ENCODE results near the gene ABI1.

ABI1 gene

DNA sequence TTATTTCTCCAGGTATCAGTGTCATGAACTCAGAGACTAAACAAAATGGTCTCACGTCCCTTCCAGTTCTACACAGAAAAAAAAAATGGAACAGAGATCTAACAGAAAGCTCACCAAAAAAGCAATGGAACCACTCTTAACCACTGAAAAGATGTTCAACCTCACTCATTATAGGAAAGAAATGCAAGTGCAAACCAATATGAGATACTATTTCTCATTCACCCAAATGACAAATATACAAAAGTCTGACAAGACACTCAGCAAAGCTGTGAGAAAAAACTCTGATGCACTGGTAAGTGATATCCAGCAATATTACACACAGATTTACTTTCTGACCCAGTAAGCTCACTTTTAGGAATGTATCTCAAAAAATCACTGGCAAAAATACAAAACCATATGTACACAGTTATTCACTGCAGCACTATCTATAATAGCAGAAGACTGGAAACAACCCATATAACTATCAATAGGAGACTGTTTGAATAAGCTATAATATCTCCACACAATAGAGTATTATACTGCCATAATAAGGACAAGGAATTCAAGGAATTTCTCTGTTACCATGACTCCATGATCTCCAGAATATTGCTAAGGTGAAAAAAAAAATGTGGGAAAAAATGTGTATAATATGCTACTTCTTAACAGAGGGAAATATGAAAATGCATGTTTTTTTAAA lies 36.6 kb downstream of the ABI1 start:
- Histone ChIP-seq H3K36me3 (peaks cover 43 to 93% (median 69%) of the 10 kb centered on the region in 11 experiments), H3K9me3 (replicated peaks in 1 of 11) (peaks cover 0 to 51% (median 22%) of the 10 kb centered on the region in 11 experiments; a peak in 18 of 22 replicates), H3K4me2 (peak overlapping the region in 2 of 11 experiments; percentile 31 to 36; a peak in 3 of 22 replicates), H3K27ac (no peak overlapping the region), H3K4me3 (no peak overlapping the region), H3K4me1 (peaks cover 10 to 79% (median 18%) of the 10 kb centered on the region in 10 experiments; a peak in 18 of 20 replicates), H4K20me1 (peaks cover 0 to 100% (median 15%) of the 10 kb centered on the region in 11 experiments; a peak in 14 of 22 replicates), H3K9ac (no peak overlapping the region), H3K27me3 (no peaks in the 10 kb centered on the region)
- TF ChIP-seq Cebpa-rat (IDR thresholded peaks at IDR 0.05): no peak

DNA sequence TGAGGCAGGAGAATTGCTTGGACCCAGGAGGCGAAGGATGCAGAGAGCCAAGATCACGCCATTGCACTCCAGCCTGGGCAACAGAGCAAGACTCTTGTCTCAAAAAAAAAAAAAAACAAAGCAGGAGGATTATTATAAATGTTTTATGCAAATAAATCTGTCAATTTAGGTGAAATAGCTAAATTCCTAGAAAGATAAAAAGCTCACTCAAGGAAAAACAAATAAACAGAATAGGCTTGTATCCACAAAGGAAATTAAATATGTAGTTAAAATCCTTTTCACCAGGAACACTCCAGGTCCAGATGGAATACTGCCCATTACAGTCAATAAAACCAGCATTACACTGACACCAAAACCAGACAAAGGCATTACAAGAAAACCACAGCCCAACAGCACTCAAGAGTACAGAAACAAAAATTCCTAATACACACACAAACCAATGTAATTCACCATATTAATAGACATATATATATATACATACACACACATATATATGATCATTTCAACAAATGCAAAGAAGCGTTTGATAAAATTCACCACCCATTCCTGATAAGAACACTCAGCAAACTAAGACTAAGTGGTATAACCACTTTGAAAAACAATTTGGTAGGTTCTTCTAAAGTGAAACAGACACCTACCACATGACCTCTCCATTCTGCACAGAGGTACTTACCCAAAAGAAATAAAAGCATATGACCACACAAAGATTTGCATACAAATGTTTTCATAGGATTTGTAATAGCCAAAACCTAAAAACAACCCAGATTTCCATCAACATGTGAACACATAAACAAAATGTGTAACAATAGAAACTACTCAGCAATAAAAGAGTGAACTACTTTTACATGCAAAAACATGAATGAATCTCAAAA lies 38.8 kb downstream of the ABI1 start:
- Histone ChIP-seq H3K36me3 (peaks cover 57 to 93% (median 76%) of the 10 kb centered on the region in 11 experiments), H3K27ac (no peak overlapping the region), H3K4me2 (0 out of 22 replicates have a peak overlapping the region, but pooled peaks of 1 of the 11 experiments have one; percentile 5), H3K9me3 (replicated peaks in 1 of 11) (peaks cover 0 to 39% (median 25%) of the 10 kb centered on the region in 11 experiments; a peak in 18 of 22 replicates), H3K4me1 (peaks cover 0 to 67% (median 7%) of the 10 kb centered on the region in 10 experiments; a peak in 12 of 20 replicates), H4K20me1 (peaks cover 0 to 100% (median 20%) of the 10 kb centered on the region in 11 experiments; a peak in 15 of 22 replicates), H3K4me3 (no peak overlapping the region), H3K27me3 (no peaks in the 10 kb centered on the region), H3K9ac (no peak overlapping the region)
- no peak for TF ChIP-seq Cebpa-rat (IDR thresholded peaks at IDR 0.05)

DNA sequence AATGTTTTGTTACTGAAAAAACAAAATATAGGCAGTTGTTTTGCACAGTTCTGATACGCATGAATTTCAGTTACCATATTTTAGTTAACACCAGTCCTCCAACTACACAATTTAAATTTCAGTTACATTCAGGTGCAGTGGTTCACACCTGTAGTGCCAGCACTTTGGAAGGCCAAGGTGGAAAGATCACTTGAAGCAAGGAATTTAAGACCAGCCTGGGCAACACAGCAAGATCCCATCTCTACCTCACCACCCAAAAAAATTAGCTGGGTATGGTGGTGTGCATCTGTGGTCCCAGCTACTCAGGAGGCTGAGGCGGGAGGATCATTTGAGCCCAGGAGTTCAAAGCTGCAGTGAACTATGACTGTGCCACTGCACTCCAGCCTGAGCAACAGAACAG lies 45.3 kb downstream of the ABI1 start:
- peaks cover 50 to 76% (median 59%) of the 10 kb centered on the region in 11 experiments for H3K36me3 ChIP-seq

DNA sequence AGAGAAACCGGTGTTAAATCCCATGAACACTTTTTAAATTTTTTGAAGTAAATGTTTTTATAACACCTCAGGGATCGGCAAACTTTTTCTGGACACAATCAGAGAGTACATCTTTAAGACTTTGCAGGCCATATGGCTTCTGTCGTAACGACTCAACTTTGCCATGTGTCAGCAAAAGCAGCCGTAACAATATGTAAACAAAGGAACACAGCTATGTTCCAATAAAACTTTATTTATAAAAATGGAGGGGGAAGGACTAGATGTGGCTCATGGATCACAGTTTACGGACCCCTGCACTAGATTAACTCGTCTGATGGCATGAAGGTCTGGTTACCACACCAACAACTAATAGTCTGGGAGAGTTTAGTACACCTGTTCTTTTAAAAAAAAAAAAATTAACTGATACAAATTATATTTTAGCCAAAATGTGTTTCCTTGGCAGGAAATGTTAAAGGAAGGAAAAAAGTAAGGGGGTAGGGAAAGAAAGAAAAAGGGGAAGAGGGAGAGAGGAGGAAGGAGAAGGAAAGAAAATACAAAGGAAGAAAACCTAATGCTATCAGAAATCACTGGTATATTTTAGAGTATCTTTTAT lies 50.2 kb downstream of the ABI1 start:
- no peak overlapping the region for H3K9ac ChIP-seq
- H3K4me2 ChIP-seq: peak overlapping the region in 1 of 11 experiments; percentile 22; a peak in 1 of 22 replicates
- no peak for TF ChIP-seq Cebpa-rat (IDR thresholded peaks at IDR 0.05)
- no peak overlapping the region for H3K27ac ChIP-seq
- peaks cover 0 to 34% (median 10%) of the 10 kb centered on the region in 11 experiments; a peak in 16 of 22 replicates for H3K9me3 ChIP-seq (replicated peaks in 1 of 11)
- H4K20me1 ChIP-seq: peaks cover under 1 to 100% (median 29%) of the 10 kb centered on the region in 11 experiments; a peak in 20 of 22 replicates
- no peak overlapping the region for H3K4me3 ChIP-seq
- H3K4me1 ChIP-seq: peaks cover 17 to 70% (median 27%) of the 10 kb centered on the region in 10 experiments
- H3K27me3 ChIP-seq: no peaks in the 10 kb centered on the region
- H3K36me3 ChIP-seq: peaks cover 33 to 68% (median 53%) of the 10 kb centered on the region in 11 experiments

More for the DNA sequence above, 45.3 kb downstream of the ABI1 start:
- no peak for TF ChIP-seq Cebpa-rat (IDR thresholded peaks at IDR 0.05)
- Histone ChIP-seq H3K4me1 (peaks cover 0 to 60% (median 3%) of the 10 kb centered on the region in 10 experiments; a peak in 11 of 20 replicates), H3K27me3 (no peaks in the 10 kb centered on the region), H3K4me2 (peak overlapping the region in 1 of 11 experiments; percentile 4; a peak in 2 of 22 replicates), H3K9me3 (replicated peaks in 1 of 11) (peaks cover 0 to 32% (median 15%) of the 10 kb centered on the region in 11 experiments; a peak in 17 of 22 replicates), H3K9ac (no peak overlapping the region), H3K4me3 (no peak overlapping the region), H3K27ac (no peak overlapping the region), H4K20me1 (peaks cover 5 to 100% (median 26%) of the 10 kb centered on the region in 11 experiments; a peak in 15 of 22 replicates)

DNA sequence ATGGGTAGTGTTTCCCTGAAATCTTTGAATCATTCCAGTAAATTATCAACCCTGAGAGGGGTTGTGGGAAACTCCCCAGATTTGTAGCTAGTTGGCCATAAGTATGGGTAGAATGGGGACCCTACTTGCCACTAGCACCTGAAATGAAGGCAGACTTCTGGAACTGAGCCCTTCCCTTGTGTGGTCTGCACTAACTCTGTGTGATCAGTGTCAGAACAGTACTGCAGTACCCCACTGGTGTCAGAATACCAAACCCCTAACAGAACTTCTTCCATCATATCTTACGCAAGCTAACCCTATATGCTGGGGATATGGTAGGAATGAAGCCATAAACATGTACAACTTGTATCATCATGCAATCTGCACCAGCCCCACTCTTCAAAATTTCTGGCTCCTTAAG lies 50.8 kb downstream of the ABI1 start:
- H3K4me1 ChIP-seq: peaks cover 22 to 70% (median 33%) of the 10 kb centered on the region in 10 experiments

DNA sequence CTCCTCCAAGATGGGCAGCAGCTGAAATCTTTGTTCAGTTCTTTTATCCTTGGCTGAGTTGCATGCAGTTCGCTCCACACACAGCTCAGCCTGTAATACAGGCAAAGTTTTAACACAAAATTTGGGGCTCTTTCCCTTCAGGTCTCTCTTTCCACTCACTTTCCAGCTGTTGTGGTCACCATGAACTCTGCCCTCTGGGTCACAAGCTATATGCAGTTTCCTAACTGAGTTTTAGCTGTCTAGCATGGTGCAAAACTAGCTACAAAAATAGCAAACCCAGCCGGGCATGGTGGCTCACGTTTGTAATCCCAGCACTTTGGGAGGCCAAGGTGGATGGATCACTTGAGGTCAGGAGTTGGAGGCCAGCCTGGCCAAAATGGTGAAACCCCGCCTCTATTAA lies 53.2 kb downstream of the ABI1 start:
- Histone ChIP-seq H3K36me3 (peaks cover 16 to 55% (median 35%) of the 10 kb centered on the region in 11 experiments; a peak in 21 of 22 replicates), H3K27ac (no peak overlapping the region), H3K4me1 (peaks cover 33 to 81% (median 56%) of the 10 kb centered on the region in 10 experiments), H3K9me3 (replicated peaks in 1 of 11) (peaks cover 0 to 18% (median 4%) of the 10 kb centered on the region in 11 experiments; a peak in 9 of 22 replicates), H3K4me3 (no peak overlapping the region), H4K20me1 (peaks cover 4 to 100% (median 41%) of the 10 kb centered on the region in 11 experiments; a peak in 20 of 22 replicates), H3K9ac (no peak overlapping the region), H3K27me3 (no peaks in the 10 kb centered on the region), H3K4me2 (peak overlapping the region in 7 of 11 experiments; percentile 11 to 30 (median 21); a peak in 9 of 22 replicates)
- no peak for TF ChIP-seq Cebpa-rat (IDR thresholded peaks at IDR 0.05)

More for the DNA sequence above, 50.8 kb downstream of the ABI1 start:
- TF ChIP-seq Cebpa-rat (IDR thresholded peaks at IDR 0.05): no peak
- no peak overlapping the region for H3K4me3 ChIP-seq
- H3K36me3 ChIP-seq: peaks cover 32 to 65% (median 51%) of the 10 kb centered on the region in 11 experiments
- no peak overlapping the region for H3K27ac ChIP-seq
- no peak overlapping the region for H3K9ac ChIP-seq
- peaks cover 0 to 34% (median 10%) of the 10 kb centered on the region in 11 experiments; a peak in 14 of 22 replicates for H3K9me3 ChIP-seq (replicated peaks in 1 of 11)
- H4K20me1 ChIP-seq: peaks cover 4 to 100% (median 32%) of the 10 kb centered on the region in 11 experiments; a peak in 20 of 22 replicates
- no peak overlapping the region for H3K4me2 ChIP-seq
- H3K27me3 ChIP-seq: no peaks in the 10 kb centered on the region

DNA sequence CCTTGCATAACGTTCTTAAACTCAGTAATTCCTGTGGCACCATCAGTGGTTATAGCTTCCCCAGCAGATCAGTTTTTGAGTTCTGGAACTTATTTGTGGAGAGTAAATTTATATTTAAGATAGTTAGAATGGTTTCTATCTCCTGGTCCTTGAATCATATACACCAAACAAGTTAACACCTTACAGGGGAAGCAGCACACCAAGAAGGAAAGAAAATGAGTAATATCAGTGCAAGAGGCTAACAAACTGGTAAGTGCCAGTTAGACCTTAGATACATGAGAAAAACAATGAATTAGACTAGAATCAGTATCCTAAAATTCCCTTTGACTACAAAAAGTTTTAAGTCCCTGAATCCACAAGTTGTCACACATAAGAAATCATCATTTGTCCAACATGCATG lies 54.2 kb downstream of the ABI1 start:
- no peak overlapping the region for H3K9ac ChIP-seq
- H4K20me1 ChIP-seq: peaks cover 4 to 100% (median 45%) of the 10 kb centered on the region in 11 experiments; a peak in 20 of 22 replicates
- H3K9me3 ChIP-seq (replicated peaks in 1 of 11): peaks cover 0 to 14% (median 0%) of the 10 kb centered on the region in 11 experiments; a peak in 6 of 22 replicates
- no peak overlapping the region for H3K4me3 ChIP-seq
- H3K27me3 ChIP-seq: no peaks in the 10 kb centered on the region
- peaks cover 39 to 83% (median 66%) of the 10 kb centered on the region in 10 experiments for H3K4me1 ChIP-seq
- no peak overlapping the region for H3K27ac ChIP-seq
- no peak for TF ChIP-seq Cebpa-rat (IDR thresholded peaks at IDR 0.05)
- H3K36me3 ChIP-seq: peaks cover 7 to 53% (median 27%) of the 10 kb centered on the region in 11 experiments; a peak in 19 of 22 replicates
- peak overlapping the region; percentile 39 to 73 (median 58); a peak in 21 of 22 replicates for H3K4me2 ChIP-seq

Data from BLaER1 treated with 17β-estradiol and CSF1 and Interleukin-3, amounts not matched to agents 10 nM and 100 nM (cell line).